Epithelial cell of proximal tubule (primary cell): Measurements from ENCODE around the gene PRKN. TPM values are rescaled to one million over a fixed set of nuclear protein-coding genes. Genes with fewer than 3 reads are reported as not detected.

Experiments used
- DNase-seq: peaks from one replicate; pipeline ENCODE4 v3.0.0-alpha.2; 2011; ENCODE audit warnings: low read depth
- H3K4me3 ChIP-seq: 2 replicates; pipeline ENCODE4 v1.5.1; 2011; ENCODE audit warnings: low read depth, mild to moderate bottlenecking, low read length
- total RNA-seq: library from RNA; depleted of rRNA; stranded (reverse); fragments of >200 nt; gene quantifications from 2 replicates; pipeline ENCODE4 v1.2.3, GENCODE V29; 2015
- TF ChIP-seq, protein P1 (sequence below): conservative IDR thresholded peaks from 2 replicates; pipeline ENCODE4 v1.5.1; 2012; ENCODE audit warnings: low read depth, mild to moderate bottlenecking, low read length

PRKN gene
- total RNA-seq, 1 donor from 2014 or later, result 0.58 TPM

DNA sequence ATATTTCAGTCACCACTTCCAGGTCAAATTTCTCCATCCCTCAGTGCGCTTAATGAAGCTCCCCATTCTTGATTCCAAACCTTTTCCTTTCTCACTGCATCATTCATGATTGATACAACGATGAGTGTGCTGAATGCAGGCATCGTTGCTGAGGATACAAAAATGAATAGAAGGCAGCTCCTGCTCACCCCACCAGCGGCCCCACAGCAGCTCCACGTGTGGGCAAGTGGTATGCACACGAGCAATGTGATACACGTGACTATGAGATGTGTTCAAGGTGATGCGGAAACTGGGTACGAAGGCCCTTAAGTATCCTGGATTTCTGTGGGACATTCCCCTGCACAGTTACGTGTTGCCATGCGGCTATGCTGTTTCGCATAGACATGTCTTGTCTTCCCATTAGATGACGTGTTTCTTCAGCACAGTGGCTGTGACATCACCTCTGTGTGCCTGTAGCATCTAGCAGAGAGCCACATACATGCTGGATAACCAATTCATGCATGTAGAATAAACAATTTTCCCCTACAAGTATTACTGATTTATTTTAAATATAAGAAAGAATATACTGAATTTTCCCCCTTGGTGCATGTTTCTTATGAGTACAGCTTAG, 1193.2 kb downstream of the PRKN start:
- no peak for DNase-seq
- TF ChIP-seq, protein P1, sequence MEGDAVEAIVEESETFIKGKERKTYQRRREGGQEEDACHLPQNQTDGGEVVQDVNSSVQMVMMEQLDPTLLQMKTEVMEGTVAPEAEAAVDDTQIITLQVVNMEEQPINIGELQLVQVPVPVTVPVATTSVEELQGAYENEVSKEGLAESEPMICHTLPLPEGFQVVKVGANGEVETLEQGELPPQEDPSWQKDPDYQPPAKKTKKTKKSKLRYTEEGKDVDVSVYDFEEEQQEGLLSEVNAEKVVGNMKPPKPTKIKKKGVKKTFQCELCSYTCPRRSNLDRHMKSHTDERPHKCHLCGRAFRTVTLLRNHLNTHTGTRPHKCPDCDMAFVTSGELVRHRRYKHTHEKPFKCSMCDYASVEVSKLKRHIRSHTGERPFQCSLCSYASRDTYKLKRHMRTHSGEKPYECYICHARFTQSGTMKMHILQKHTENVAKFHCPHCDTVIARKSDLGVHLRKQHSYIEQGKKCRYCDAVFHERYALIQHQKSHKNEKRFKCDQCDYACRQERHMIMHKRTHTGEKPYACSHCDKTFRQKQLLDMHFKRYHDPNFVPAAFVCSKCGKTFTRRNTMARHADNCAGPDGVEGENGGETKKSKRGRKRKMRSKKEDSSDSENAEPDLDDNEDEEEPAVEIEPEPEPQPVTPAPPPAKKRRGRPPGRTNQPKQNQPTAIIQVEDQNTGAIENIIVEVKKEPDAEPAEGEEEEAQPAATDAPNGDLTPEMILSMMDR, result no peak
- H3K4me3 ChIP-seq, result no peak overlapping the region

DNA sequence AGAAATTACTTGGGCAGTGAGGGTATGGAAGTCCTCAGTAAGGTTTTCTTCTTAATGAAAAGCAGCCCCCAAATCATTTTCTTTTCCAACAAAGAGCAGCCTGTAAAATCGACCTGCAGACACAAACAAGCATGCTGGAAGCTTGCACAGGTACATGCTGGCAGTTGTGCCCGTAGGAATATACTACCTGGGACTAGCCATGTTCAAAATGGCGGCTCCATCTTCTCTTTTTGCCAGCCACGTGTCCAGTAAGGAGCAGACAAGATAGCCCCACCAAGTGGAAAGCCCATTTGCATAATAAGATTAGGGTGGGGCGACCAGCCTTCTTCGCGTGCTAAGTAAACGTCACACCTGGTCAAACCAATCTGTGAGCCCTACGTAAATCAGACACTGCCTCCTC, 1194.3 kb downstream of the PRKN start:
- TF ChIP-seq, protein P1, result no peak
- no peak overlapping the region for H3K4me3 ChIP-seq
- no peak for DNase-seq

DNA sequence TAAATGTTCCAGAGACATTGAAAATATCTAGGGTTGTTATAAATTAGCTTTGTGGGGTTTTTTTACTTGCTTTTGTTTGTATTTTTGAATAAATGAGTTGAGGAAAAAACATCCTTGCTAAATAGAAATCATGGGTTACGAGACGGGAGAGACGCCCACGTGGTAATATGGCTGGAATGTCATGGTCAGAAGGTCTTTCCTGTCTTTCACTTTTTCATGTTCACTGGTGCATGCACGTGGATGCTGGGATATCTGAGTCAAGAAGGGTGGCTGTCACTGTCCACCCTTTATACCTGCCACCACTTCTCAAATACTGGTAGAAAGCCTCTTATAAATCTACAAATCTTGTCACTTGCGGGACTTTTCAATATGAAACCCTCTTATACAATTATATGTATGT, 1195.0 kb downstream of the PRKN start:
- TF ChIP-seq, protein P1, result no peak
- no peak overlapping the region for H3K4me3 ChIP-seq
- DNase-seq, result no peak

DNA sequence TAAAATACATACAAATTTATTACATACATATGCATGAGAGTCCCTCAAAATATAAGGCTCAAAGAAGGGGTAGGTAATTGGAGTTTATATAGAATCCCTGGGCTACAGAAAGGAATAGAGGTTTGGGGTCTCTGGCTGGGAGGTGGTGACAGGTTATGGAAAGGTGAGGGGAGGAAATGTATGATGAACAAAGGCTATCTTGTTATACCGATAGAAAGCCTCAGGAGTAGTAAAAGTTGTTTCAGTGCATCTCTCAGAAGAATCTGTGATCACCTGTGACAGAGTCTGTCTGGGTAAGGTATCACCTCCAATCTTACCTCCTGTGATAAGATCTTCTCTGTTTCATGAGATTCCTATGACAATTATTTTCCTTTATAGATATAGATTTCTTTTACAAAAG, 1200.8 kb downstream of the PRKN start:
- TF ChIP-seq, protein P1, result no peak
- no peak for DNase-seq
- H3K4me3 ChIP-seq, result no peak overlapping the region

DNA sequence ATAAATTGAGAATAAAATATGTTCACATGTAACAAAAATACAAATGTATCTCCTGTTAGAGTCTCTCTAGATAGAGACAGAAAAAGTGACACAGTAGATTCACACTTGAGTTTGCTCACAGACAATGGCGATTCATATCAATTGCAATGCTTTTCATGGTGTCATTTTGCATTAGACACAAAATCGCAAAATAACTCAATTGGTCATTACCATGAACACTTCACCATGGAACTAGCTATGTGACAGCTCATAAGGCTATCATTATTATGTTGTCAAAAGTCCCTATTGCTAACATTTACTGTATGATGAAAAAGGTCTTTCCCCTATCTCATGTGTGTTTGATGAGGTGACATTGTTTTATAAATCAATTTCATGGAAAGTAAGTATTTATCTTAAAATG, 1204.2 kb downstream of the PRKN start:
- TF ChIP-seq, protein P1, result no peak
- no peak for DNase-seq
- no peak overlapping the region for H3K4me3 ChIP-seq

DNA sequence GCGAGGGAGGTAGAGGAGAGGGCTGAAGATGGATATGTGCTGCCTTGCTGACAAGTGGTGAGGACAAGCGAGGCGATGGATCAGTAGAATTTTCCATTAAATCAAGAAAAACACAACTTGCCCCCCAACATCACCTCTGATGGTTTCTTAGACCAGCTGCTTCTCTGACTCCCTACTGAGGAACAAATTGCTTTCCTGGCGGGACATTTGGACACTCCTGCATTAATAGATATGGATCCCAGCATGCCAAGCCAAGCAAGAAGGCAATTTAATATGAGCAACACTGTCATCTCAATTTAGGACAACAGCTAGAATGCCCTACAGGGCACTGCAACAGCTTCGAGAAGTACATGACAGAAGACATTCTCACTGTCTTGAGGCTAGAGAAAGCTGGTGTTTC, 1205.3 kb downstream of the PRKN start:
- DNase-seq, result no peak
- H3K4me3 ChIP-seq, result no peak overlapping the region
- TF ChIP-seq, protein P1, result no peak

DNA sequence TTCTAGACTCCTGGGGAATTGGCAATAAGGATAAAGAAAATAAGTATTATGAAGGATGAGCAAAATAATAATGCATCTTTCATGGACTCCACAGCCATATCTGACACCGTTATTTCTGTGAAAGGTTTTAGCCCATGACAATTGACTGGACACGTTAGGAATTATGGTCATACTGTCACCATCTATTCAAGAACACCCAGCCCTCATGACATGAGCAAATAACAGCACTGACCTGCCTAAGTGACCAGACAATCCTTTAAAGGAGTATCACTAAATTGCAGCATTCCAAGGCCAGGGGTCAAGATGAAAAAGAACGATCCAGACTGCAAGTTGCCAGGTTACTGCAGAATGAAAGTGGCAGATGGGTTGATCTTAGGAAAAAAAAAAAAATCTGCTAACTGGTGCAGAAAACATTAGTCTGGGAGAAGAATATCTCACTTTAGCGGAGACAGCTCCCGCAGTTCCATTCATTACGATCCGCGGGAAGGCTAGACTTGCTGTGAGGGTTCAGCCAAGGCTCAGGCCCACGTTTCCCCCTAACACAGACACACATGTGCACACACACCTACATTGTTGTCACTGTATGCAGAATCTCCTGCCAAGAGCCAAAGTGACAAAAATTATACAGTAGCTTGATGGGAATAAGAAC, 1216.0 kb downstream of the PRKN start:
- TF ChIP-seq, protein P1, result no peak
- no peak overlapping the region for H3K4me3 ChIP-seq
- no peak for DNase-seq
